Peyer's patch (tissue), 4 donors: ENCODE results near the gene MAPK8IP2.

Experiments
- CTCF ChIP-seq, 6 experiments: fragments of 450-650 bp in 4 of 6; fragments of 200-600 bp in 2 of 6; sonication (generic) in 1 of 6; IDR thresholded peaks; one replicate each; pipeline ENCODE4 v1.5.1; 2017 to 2019; ENCODE audit warnings: antibody characterized with exemption in 6 of 6, mild to moderate bottlenecking in 3 of 6, moderate library complexity in 1 of 6
- POLR2A ChIP-seq, 2 donors: fragments of 450-650 bp; IDR thresholded peaks; one replicate each; pipeline ENCODE4 v1.5.1; 2017; ENCODE audit warnings: antibody characterized with exemption in 2 of 2, mild to moderate bottlenecking in 2 of 2, moderate library complexity in 2 of 2

- TF ChIP-seq CTCF (IDR thresholded peaks at IDR 0.05) (no peak), POLR2A (IDR thresholded peaks at IDR 0.05) (no peak)
These were observed 24.6 kb downstream of the MAPK8IP2 start for GRCh38 chr22:50625131-50625567.
